HG03025 (cell line): ENCODE data around the gene HSD17B10.
"Not testable (repeated sequence)": the region's sequence is repeated elsewhere in the genome, so short reads cannot be mapped to it uniquely, and the experiment has no call there.

Source experiments
- ATAC-seq: cut with Tn5 transposase; IDR thresholded peaks from one replicate; pipeline ENCODE4 v1.9.1; 2021; ENCODE audit warnings: mild to moderate bottlenecking, moderate library complexity; ENCODE audit not compliant: unreplicated experiment, low FRiP score

HSD17B10 gene

GRCh38 chrX:53438174-53438831 lies 4.1 kb upstream of the HSD17B10 start:
- ATAC-seq = no peak

DNA sequence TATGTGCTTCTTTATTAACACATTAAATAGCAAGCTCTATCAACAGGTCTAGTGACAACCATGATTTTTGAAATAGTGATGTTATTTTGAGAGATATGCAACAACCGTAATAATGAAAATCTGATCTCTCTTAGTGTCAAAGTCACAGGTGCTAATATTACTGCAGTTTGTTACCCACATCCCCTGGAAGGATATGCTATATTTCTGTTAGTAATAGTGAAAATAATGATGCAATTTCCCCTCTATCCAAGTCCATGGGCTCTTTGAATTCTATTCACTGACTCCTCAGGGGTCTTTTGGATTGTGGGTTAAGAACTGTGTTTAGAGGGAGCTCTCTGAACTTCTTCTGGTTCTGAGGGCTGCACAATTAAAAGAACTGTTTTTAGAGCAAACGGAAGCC lies 3.0 kb upstream of the HSD17B10 start:
- no peak for ATAC-seq

- ATAC-seq = peak; percentile 70
Measured at GRCh38 chrX:53435997-53436396, 1.8 kb upstream of the HSD17B10 start.

GRCh38 chrX:53430231-53430630 lies 3.9 kb downstream of the HSD17B10 start:
- no peak for ATAC-seq

GRCh38 chrX:53429755-53430154 lies 4.4 kb downstream of the HSD17B10 start:
- no peak for ATAC-seq

DNA sequence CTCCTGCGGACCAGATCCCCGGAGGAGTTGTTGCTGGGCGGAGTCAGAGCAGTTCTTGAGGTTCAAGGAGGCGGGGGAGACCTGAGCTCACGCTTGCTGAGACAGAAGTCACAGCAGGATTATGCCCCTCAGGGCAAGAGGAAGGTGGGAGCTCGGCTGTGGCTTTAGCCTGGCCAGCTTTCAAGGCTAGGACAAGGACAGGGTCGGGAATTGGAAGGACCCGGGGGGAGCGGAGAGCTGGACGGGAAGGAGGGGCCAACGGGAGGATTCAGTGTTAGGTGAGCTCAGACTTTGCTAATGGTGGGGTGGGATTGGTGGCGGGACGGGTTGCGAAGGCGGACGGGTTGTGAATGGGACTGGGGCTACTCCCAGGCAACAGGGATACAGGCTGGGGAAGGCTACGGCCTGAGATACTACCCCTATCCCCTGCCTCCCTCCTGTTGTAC lies 11.3 kb downstream of the HSD17B10 start, which contains the start of gene RIBC1:
Gene RIBC1, plus strand, starts transcription at position 13 of the 446 bp plus-strand sequence. CDS start 3,404 bp downstream, outside the sequence.
- no peak for ATAC-seq

- peak; percentile 94 for ATAC-seq
Measured at GRCh38 chrX:53422086-53422860, 11.9 kb downstream of the HSD17B10 start, which contains the start of gene SMC1A. SMC1A (minus strand) TSS chrX:53422654; CDS start chrX:53422600, 54 bp downstream.

- peak; percentile 7 for ATAC-seq
Measured at GRCh38 chrX:53421772-53422085, 12.4 kb downstream of the HSD17B10 start.

- ATAC-seq = no peak
Measured at GRCh38 chrX:53421125-53421524, 13.0 kb downstream of the HSD17B10 start.

DNA sequence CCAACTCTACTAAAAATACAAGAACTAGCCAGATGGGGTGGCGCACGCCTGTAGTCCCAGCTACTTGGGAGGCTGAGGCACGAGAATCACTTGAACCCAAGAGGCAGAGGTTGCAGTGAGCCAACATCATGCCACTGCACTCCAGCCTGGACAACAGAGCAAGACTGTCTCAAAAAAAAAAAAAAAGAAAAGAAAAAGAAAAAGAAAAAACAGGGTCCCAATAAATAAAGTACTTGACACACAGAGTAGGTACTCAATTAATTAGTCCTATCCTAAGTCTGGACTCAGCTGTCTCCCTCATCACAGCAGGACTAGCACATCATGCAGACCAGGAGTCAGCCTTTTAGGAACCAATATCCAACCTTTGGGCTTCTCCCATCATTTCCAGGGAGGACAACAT lies 13.8 kb downstream of the HSD17B10 start:
- ATAC-seq = not testable (repeated sequence)

DNA sequence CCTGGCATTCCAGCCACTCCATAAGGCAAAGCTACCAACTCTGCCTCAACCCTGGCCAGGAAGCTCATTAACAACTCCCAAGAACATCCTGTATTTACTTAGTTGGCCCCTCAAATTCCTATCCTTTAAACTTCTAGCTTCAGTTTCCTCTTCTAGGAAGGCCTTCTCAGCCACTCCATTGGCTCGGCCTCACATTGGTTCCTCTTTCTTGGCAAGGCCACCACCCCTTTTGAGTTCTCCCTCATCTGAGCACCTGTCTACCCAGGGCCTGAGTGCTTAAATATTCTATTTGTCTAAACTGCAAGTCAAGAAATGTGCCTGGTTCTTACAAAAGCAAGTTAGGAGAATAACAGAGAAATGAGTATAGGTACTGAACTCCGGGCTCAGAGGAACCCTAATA lies 21.7 kb downstream of the HSD17B10 start:
- ATAC-seq = no peak

GRCh38 chrX:53403535-53403934 lies 30.6 kb downstream of the HSD17B10 start:
- no peak for ATAC-seq

- ATAC-seq = no peak
Measured at GRCh38 chrX:53398216-53398615, 36.0 kb downstream of the HSD17B10 start.

GRCh38 chrX:53395605-53396298 lies 38.4 kb downstream of the HSD17B10 start:
- no peak for ATAC-seq

GRCh38 chrX:53383376-53384076 lies 50.6 kb downstream of the HSD17B10 start:
- ATAC-seq = no peak
